ENCODE measurements around the gene PELO. TPM values are rescaled to one million over a fixed set of nuclear protein-coding genes. Genes with fewer than 3 reads are reported as not detected.

The PELO gene, protein sequence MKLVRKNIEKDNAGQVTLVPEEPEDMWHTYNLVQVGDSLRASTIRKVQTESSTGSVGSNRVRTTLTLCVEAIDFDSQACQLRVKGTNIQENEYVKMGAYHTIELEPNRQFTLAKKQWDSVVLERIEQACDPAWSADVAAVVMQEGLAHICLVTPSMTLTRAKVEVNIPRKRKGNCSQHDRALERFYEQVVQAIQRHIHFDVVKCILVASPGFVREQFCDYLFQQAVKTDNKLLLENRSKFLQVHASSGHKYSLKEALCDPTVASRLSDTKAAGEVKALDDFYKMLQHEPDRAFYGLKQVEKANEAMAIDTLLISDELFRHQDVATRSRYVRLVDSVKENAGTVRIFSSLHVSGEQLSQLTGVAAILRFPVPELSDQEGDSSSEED
- total RNA-seq (10.2 and 13.2 TPM in 2 replicates), polyA plus RNA-seq (7.8 and 8.6 TPM in 2 replicates), polyA minus RNA-seq (12.4 and 14.8 TPM in 2 replicates), Bru-seq, nascent RNA (percentile 79 among the genes with signal in this experiment), BruChase-seq, experiment 1, labeled RNA remaining after a 6-hour chase (percentile 63 among the genes with signal in this experiment), BruChase-seq, experiment 2, labeled RNA remaining after a 2-hour chase (percentile 88 among the genes with signal in this experiment)
- 9.3 and 9.4 TPM in 2 replicates for polyA plus RNA-seq (2011; cell fraction: cytosol; rRNA removed)
- 6.1 and 6.8 TPM in 2 replicates for polyA plus RNA-seq (2011; cell fraction: nucleus; rRNA removed)
- 5.8 and 7.6 TPM in 2 replicates for polyA plus RNA-seq (2012)
- 15.5 TPM for polyA minus RNA-seq (2011; cell fraction: cytosol; rRNA and poly(A)+ RNA removed)
- polyA minus RNA-seq (2011; cell fraction: nucleus; rRNA and poly(A)+ RNA removed), result 9.8 and 10.5 TPM in 2 replicates
- long read RNA-seq, partial matches to known transcripts, result 60 of 66 reads
- long read RNA-seq, other reads (novel, unspliced or antisense), result 6 of 66 reads

DNA sequence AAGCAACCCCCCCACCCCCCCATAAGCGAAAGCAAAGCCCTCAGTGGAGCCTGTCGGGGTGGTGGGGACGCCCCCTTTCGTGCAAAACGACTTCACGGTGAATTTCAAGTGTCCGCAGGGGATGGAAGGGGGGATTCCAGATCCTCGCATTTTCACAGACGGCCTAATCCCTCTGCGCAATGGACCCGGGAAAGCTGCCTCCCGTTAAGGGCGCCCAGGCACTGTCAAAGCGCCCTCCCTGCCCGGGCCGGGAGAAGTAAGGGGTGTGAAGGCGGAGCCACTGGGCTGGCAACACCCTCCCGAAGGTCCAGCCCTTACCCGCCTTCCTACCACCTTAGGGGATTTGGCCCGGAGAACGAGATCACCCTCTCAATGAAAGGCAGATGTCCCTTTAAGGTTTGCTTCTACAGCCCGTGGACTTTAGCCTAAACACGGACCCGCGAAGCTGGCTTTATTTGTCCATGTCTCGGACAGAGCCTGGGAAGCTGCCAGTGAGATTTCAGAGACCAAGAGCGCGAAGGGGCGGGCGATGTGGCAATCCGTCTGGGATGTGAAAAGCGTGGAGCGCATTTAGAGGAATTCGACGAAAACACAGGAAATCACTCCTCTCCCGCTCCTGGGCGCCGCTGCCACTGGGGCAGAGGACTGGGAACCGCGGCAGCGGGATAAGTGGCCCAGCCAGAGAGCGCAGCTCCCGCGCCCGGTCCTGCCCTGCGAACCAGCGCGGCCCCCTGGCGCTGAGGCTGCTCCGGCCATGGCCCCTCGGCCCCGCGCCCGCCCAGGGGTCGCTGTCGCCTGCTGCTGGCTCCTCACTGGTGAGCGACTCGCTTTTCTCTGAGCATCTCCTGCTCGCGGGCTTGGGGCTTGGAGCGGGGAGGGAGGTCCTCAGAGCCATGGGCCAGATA is at the start of gene PELO, which contains the start of gene ITGA1:
Gene PELO (plus strand): TSS at position 317 of the 905 bp plus-strand sequence. CDS start 12,479 bp downstream, outside the sequence.
Gene ITGA1 (plus strand): TSS at position 317 of the 905 bp plus-strand sequence. CDS start 438 bp downstream, at position 755.
- Histone ChIP-seq H3K36me3 (ENCODE audit: control insufficient read depth in 2 of 2, extremely low read depth in 1 of 2, insufficient read depth in 2 of 2, low read length in 2 of 2) (no peaks in the 10 kb centered on the region), H3K79me2 (ENCODE audit: control insufficient read depth, insufficient read depth, low read length) (no peaks in the 10 kb centered on the region), H3K9ac (replicated peaks; ENCODE audit: extremely low read depth, insufficient read depth, low read length) (peak within 1 kb of the TSS; percentile 56), H3K9me3 (replicated peaks; ENCODE audit: control insufficient read depth, insufficient read depth, low read length) (no peaks in the 10 kb centered on the region), H3K4me3 (replicated peaks in 1 of 3; ENCODE audit: insufficient read depth in 1 of 3, low read depth in 1 of 3, low read length in 3 of 3) (peak within 1 kb of the TSS; percentile 35 to 80 (median 62)), H2AFZ (ENCODE audit: low read depth, low read length) (peak within 1 kb of the TSS; percentile 91), H3K9me1 (replicated peaks; ENCODE audit: control insufficient read depth, extremely low read depth, insufficient read depth, low read length) (no peaks in the 10 kb centered on the region), H4K20me1 (replicated peaks; ENCODE audit: control insufficient read depth, extremely low read depth, insufficient read depth, low read length) (no peaks in the 10 kb centered on the region), H3K4me2 (ENCODE audit: insufficient read depth, low read length) (peak within 1 kb of the TSS; percentile 88), H3K4me1 (ENCODE audit: control insufficient read depth, extremely low read depth, insufficient read depth, low read length) (peaks cover 11% of the 10 kb centered on the region), H3K27me3 (ENCODE audit: control insufficient read depth in 2 of 2, insufficient read depth in 2 of 2, low read length in 2 of 2) (no peaks in the 10 kb centered on the region), H3K27ac (ENCODE audit: insufficient read depth, low read depth, low read length) (peak within 1 kb of the TSS; percentile 19)
- dilution Hi-C loops (cut with MboI; ENCODE audit: extremely low pct_ligation_motif_present, low sequenced_read_pairs) (no loop called here), intact Hi-C loops (cut with micrococcal nuclease) (loop anchor here (1.0 to 5.0 kb wide), 5 partner anchors 11 to 127 kb away; no protein-coding TSS in a partner anchor)
- ChIA-PET POLR2A (interaction anchor here (0.6 kb wide), 1 partner anchor 62 kb away, joined by 3 read pairs; no protein-coding TSS in a partner anchor), CTCF (interaction anchor here (0.7 to 1.9 kb wide), 10 partner anchors 12 to 189 kb away, joined by 3 to 20 read pairs (median 5); no protein-coding TSS in a partner anchor)
- peak; percentile 56 for FAIRE-seq
- peak; percentile 77 for DNase-seq (ENCODE audit: low read depth, low spot score)
- TF ChIP-seq, protein P1, sequence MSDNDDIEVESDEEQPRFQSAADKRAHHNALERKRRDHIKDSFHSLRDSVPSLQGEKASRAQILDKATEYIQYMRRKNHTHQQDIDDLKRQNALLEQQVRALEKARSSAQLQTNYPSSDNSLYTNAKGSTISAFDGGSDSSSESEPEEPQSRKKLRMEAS (IDR thresholded peaks at IDR 0.05; ENCODE audit: insufficient read depth, insufficient read length), result no peak
- TF ChIP-seq POLR2AphosphoS5 (IDR thresholded peaks at IDR 0.05; ENCODE audit: insufficient read depth, low read depth, low read length), result peak; percentile 27
- no peak for TF ChIP-seq JUN (IDR thresholded peaks at IDR 0.05; ENCODE audit: borderline replicate concordance, insufficient read depth, insufficient read length, low read depth)
- TF ChIP-seq, protein P2, sequence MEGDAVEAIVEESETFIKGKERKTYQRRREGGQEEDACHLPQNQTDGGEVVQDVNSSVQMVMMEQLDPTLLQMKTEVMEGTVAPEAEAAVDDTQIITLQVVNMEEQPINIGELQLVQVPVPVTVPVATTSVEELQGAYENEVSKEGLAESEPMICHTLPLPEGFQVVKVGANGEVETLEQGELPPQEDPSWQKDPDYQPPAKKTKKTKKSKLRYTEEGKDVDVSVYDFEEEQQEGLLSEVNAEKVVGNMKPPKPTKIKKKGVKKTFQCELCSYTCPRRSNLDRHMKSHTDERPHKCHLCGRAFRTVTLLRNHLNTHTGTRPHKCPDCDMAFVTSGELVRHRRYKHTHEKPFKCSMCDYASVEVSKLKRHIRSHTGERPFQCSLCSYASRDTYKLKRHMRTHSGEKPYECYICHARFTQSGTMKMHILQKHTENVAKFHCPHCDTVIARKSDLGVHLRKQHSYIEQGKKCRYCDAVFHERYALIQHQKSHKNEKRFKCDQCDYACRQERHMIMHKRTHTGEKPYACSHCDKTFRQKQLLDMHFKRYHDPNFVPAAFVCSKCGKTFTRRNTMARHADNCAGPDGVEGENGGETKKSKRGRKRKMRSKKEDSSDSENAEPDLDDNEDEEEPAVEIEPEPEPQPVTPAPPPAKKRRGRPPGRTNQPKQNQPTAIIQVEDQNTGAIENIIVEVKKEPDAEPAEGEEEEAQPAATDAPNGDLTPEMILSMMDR (IDR thresholded peaks at IDR 0.05; ENCODE audit: extremely low read depth in 1 of 2, insufficient read depth in 1 of 2, low read depth in 1 of 2, low read length in 2 of 2), result peak; percentile 16 to 51
- BruUV-seq (replicated peaks), result no TSS peak

Measured in endothelial cell of umbilical vein (primary cell).